ENCODE measurements around the gene TLE4.

The TLE4 gene

GRCh38 chr9:79664375-79664831 lies 92.6 kb downstream of the TLE4 start:
- 88% methylated on average over 2 of the region's 5 CpGs for WGBS (ENCODE audit: insufficient coverage)
- Histone ChIP-seq H3K27me3 (replicated peaks in 2 of 5; ENCODE audit: control insufficient read depth in 4 of 5, insufficient read depth in 5 of 5, low read length in 4 of 5) (no peaks in the 10 kb centered on the region), H3K4me1 (ENCODE audit: control extremely low read depth in 1 of 4, control insufficient read depth in 4 of 4, insufficient read depth in 4 of 4, low read length in 3 of 4) (peaks cover 6 to 31% (median 16%) of the 10 kb centered on the region in 4 experiments), H3K9me3 (ENCODE audit: control extremely low read depth in 1 of 5, control insufficient read depth in 4 of 5, insufficient read depth in 2 of 5, low read depth in 1 of 5, low read length in 4 of 5) (no peaks in the 10 kb centered on the region), H3K4me3 (ENCODE audit: control insufficient read depth in 1 of 7, extremely low read depth in 1 of 7, insufficient read depth in 4 of 7, low read depth in 2 of 7, low read length in 6 of 7) (no peak overlapping the region), H3K27ac (ENCODE audit: insufficient read depth in 1 of 2, low read depth in 1 of 2, low read length in 2 of 2, poor library complexity in 1 of 2, severe bottlenecking in 2 of 2) (no peak overlapping the region), H3K36me3 (ENCODE audit: control insufficient read depth in 4 of 4, insufficient read depth in 4 of 4, low read length in 3 of 4) (peaks cover 0 to 4% (median under 1%) of the 10 kb centered on the region in 4 experiments)
- DNase-seq, result peak in 2 of 3 donors; percentile 19 to 44
- CTCF ChIA-PET, result no interaction called here
- POLR2A ChIA-PET, result interaction anchor here (0.8 to 1.1 kb wide), 3 partner anchors 23 to 60 kb away, joined by 3 read pairs; no protein-coding TSS in a partner anchor

- no peak overlapping the region for H3K27ac ChIP-seq (ENCODE audit: insufficient read depth in 1 of 2, low read depth in 1 of 2, low read length in 2 of 2, poor library complexity in 1 of 2, severe bottlenecking in 2 of 2)
- DNase-seq, result no peak
- H3K4me1 ChIP-seq (ENCODE audit: control extremely low read depth in 1 of 4, control insufficient read depth in 4 of 4, insufficient read depth in 4 of 4, low read length in 3 of 4), result peaks cover 6 to 31% (median 16%) of the 10 kb centered on the region in 4 experiments
- WGBS (ENCODE audit: insufficient coverage), result 83% methylated on average over 6 of the region's 8 CpGs
- H3K9me3 ChIP-seq (ENCODE audit: control extremely low read depth in 1 of 5, control insufficient read depth in 4 of 5, insufficient read depth in 2 of 5, low read depth in 1 of 5, low read length in 4 of 5), result no peaks in the 10 kb centered on the region
- no peak overlapping the region for H3K4me3 ChIP-seq (ENCODE audit: control insufficient read depth in 1 of 7, extremely low read depth in 1 of 7, insufficient read depth in 4 of 7, low read depth in 2 of 7, low read length in 6 of 7)
- ChIA-PET POLR2A (no interaction called here), CTCF (interaction anchor here (0.9 to 1.3 kb wide), 2 partner anchors 9 to 94 kb away, joined by 3 to 5 read pairs; partner anchors contain the start of gene TLE4)
- peaks cover 0 to 4% (median 3%) of the 10 kb centered on the region in 4 experiments for H3K36me3 ChIP-seq (ENCODE audit: control insufficient read depth in 4 of 4, insufficient read depth in 4 of 4, low read length in 3 of 4)
- no peaks in the 10 kb centered on the region for H3K27me3 ChIP-seq (replicated peaks in 2 of 5; ENCODE audit: control insufficient read depth in 4 of 5, insufficient read depth in 5 of 5, low read length in 4 of 5)
Observed at GRCh38 chr9:79665369-79665768, 93.6 kb downstream of the TLE4 start.

GRCh38 chr9:79665931-79666330 lies 94.2 kb downstream of the TLE4 start:
- H3K9me3 ChIP-seq (ENCODE audit: control extremely low read depth in 1 of 5, control insufficient read depth in 4 of 5, insufficient read depth in 2 of 5, low read depth in 1 of 5, low read length in 4 of 5), result no peaks in the 10 kb centered on the region
- H3K27ac ChIP-seq (ENCODE audit: insufficient read depth in 1 of 2, low read depth in 1 of 2, low read length in 2 of 2, poor library complexity in 1 of 2, severe bottlenecking in 2 of 2), result no peak overlapping the region
- POLR2A ChIA-PET, result no interaction called here
- no peak for DNase-seq
- CTCF ChIA-PET, result interaction anchor here (0.9 to 1.3 kb wide), 2 partner anchors 10 to 95 kb away, joined by 3 to 5 read pairs; partner anchors contain the start of gene TLE4
- WGBS (ENCODE audit: insufficient coverage), result no CpG with 5 or more reads among the region's 2 CpGs
- peaks cover 0 to 4% (median 4%) of the 10 kb centered on the region in 4 experiments for H3K36me3 ChIP-seq (ENCODE audit: control insufficient read depth in 4 of 4, insufficient read depth in 4 of 4, low read length in 3 of 4)
- H3K4me3 ChIP-seq (ENCODE audit: control insufficient read depth in 1 of 7, extremely low read depth in 1 of 7, insufficient read depth in 4 of 7, low read depth in 2 of 7, low read length in 6 of 7), result no peak overlapping the region
- H3K4me1 ChIP-seq (ENCODE audit: control extremely low read depth in 1 of 4, control insufficient read depth in 4 of 4, insufficient read depth in 4 of 4, low read length in 3 of 4), result peaks cover 6 to 31% (median 16%) of the 10 kb centered on the region in 4 experiments
- no peaks in the 10 kb centered on the region for H3K27me3 ChIP-seq (replicated peaks in 2 of 5; ENCODE audit: control insufficient read depth in 4 of 5, insufficient read depth in 5 of 5, low read length in 4 of 5)

- WGBS (ENCODE audit: insufficient coverage), result 86% methylated on average over 1 of the region's 3 CpGs
- no peak for DNase-seq
- ChIA-PET CTCF (interaction anchor here (0.7 to 0.8 kb wide), 2 partner anchors 20 to 71 kb away, joined by 3 read pairs; no protein-coding TSS in a partner anchor), POLR2A (no interaction called here)
- peaks cover 0 to 25% (median 12%) of the 10 kb centered on the region in 4 experiments for H3K4me1 ChIP-seq (ENCODE audit: control extremely low read depth in 1 of 4, control insufficient read depth in 4 of 4, insufficient read depth in 4 of 4, low read length in 3 of 4)
- H3K27ac ChIP-seq (ENCODE audit: insufficient read depth in 1 of 2, low read depth in 1 of 2, low read length in 2 of 2, poor library complexity in 1 of 2, severe bottlenecking in 2 of 2), result no peak overlapping the region
- peaks cover 0 to 9% (median 6%) of the 10 kb centered on the region in 4 experiments for H3K36me3 ChIP-seq (ENCODE audit: control insufficient read depth in 4 of 4, insufficient read depth in 4 of 4, low read length in 3 of 4)
- H3K9me3 ChIP-seq (ENCODE audit: control extremely low read depth in 1 of 5, control insufficient read depth in 4 of 5, insufficient read depth in 2 of 5, low read depth in 1 of 5, low read length in 4 of 5), result no peaks in the 10 kb centered on the region
- no peak overlapping the region for H3K4me3 ChIP-seq (ENCODE audit: control insufficient read depth in 1 of 7, extremely low read depth in 1 of 7, insufficient read depth in 4 of 7, low read depth in 2 of 7, low read length in 6 of 7)
- H3K27me3 ChIP-seq (replicated peaks in 2 of 5; ENCODE audit: control insufficient read depth in 4 of 5, insufficient read depth in 5 of 5, low read length in 4 of 5), result no peaks in the 10 kb centered on the region
Observed at GRCh38 chr9:79667120-79667519, 95.4 kb downstream of the TLE4 start.

- Histone ChIP-seq H3K4me1 (ENCODE audit: control extremely low read depth in 1 of 4, control insufficient read depth in 4 of 4, insufficient read depth in 4 of 4, low read length in 3 of 4) (peaks cover 3 to 26% (median 9%) of the 10 kb centered on the region in 4 experiments), H3K27me3 (replicated peaks in 2 of 5; ENCODE audit: control insufficient read depth in 4 of 5, insufficient read depth in 5 of 5, low read length in 4 of 5) (no peaks in the 10 kb centered on the region), H3K27ac (ENCODE audit: insufficient read depth in 1 of 2, low read depth in 1 of 2, low read length in 2 of 2, poor library complexity in 1 of 2, severe bottlenecking in 2 of 2) (no peak overlapping the region), H3K9me3 (ENCODE audit: control extremely low read depth in 1 of 5, control insufficient read depth in 4 of 5, insufficient read depth in 2 of 5, low read depth in 1 of 5, low read length in 4 of 5) (no peaks in the 10 kb centered on the region), H3K4me3 (ENCODE audit: control insufficient read depth in 1 of 7, extremely low read depth in 1 of 7, insufficient read depth in 4 of 7, low read depth in 2 of 7, low read length in 6 of 7) (no peak overlapping the region), H3K36me3 (ENCODE audit: control insufficient read depth in 4 of 4, insufficient read depth in 4 of 4, low read length in 3 of 4) (peaks cover 0 to 9% (median 6%) of the 10 kb centered on the region in 4 experiments)
- WGBS (ENCODE audit: insufficient coverage), result 94% methylated on average over 8 of the region's 9 CpGs
- ChIA-PET CTCF (interaction anchor here (0.8 kb wide), 1 partner anchor 72 kb away, joined by 3 read pairs; no protein-coding TSS in a partner anchor), POLR2A (no interaction called here)
- no peak for DNase-seq
Observed at GRCh38 chr9:79667817-79668436, 96.2 kb downstream of the TLE4 start.

- H3K9me3 ChIP-seq (ENCODE audit: control extremely low read depth in 1 of 5, control insufficient read depth in 4 of 5, insufficient read depth in 2 of 5, low read depth in 1 of 5, low read length in 4 of 5), result no peaks in the 10 kb centered on the region
- POLR2A ChIA-PET, result no interaction called here
- peaks cover 0 to 9% (median 6%) of the 10 kb centered on the region in 4 experiments for H3K36me3 ChIP-seq (ENCODE audit: control insufficient read depth in 4 of 4, insufficient read depth in 4 of 4, low read length in 3 of 4)
- 100% methylated on average over 4 of the region's 4 CpGs for WGBS (ENCODE audit: insufficient coverage)
- H3K4me3 ChIP-seq (ENCODE audit: control insufficient read depth in 1 of 7, extremely low read depth in 1 of 7, insufficient read depth in 4 of 7, low read depth in 2 of 7, low read length in 6 of 7), result no peak overlapping the region
- no peak overlapping the region for H3K27ac ChIP-seq (ENCODE audit: insufficient read depth in 1 of 2, low read depth in 1 of 2, low read length in 2 of 2, poor library complexity in 1 of 2, severe bottlenecking in 2 of 2)
- CTCF ChIA-PET, result interaction anchor here (1.3 kb wide), 1 partner anchor 53 kb away, joined by 3 read pairs; no protein-coding TSS in a partner anchor
- peaks cover 3 to 26% (median 10%) of the 10 kb centered on the region in 4 experiments for H3K4me1 ChIP-seq (ENCODE audit: control extremely low read depth in 1 of 4, control insufficient read depth in 4 of 4, insufficient read depth in 4 of 4, low read length in 3 of 4)
- no peak for DNase-seq
- H3K27me3 ChIP-seq (replicated peaks in 2 of 5; ENCODE audit: control insufficient read depth in 4 of 5, insufficient read depth in 5 of 5, low read length in 4 of 5), result no peaks in the 10 kb centered on the region
Observed at GRCh38 chr9:79668956-79669355, 97.2 kb downstream of the TLE4 start.
